GM18858 (cell line): ENCODE measurements around the gene DPYSL3.

ENCODE experiments used
- ATAC-seq: cut with Tn5 transposase; IDR thresholded peaks from one replicate; pipeline ENCODE4 v1.9.1; 2021; ENCODE audit not compliant: unreplicated experiment

Gene DPYSL3

GRCh38 chr5:147474140-147474539 lies 35.7 kb downstream of the DPYSL3 start:
- no peak for ATAC-seq

- ATAC-seq, result no peak
Measured at GRCh38 chr5:147472664-147473475, 37.0 kb downstream of the DPYSL3 start.

GRCh38 chr5:147467973-147468508 lies 41.8 kb downstream of the DPYSL3 start:
- ATAC-seq, result no peak

- ATAC-seq, result no peak
Measured at GRCh38 chr5:147466360-147466980, 43.4 kb downstream of the DPYSL3 start.

GRCh38 chr5:147465747-147466146 lies 44.1 kb downstream of the DPYSL3 start:
- no peak for ATAC-seq

GRCh38 chr5:147464211-147464610 lies 45.7 kb downstream of the DPYSL3 start:
- ATAC-seq, result no peak

GRCh38 chr5:147461915-147462314 lies 48.0 kb downstream of the DPYSL3 start:
- ATAC-seq, result no peak

- ATAC-seq, result no peak
Measured at GRCh38 chr5:147460380-147460779, 49.5 kb downstream of the DPYSL3 start.

- no peak for ATAC-seq
Measured at GRCh38 chr5:147458581-147458980, 51.3 kb downstream of the DPYSL3 start.

- ATAC-seq, result no peak
Measured at GRCh38 chr5:147455822-147456450, 53.9 kb downstream of the DPYSL3 start.

GRCh38 chr5:147454996-147455677 lies 54.7 kb downstream of the DPYSL3 start:
- ATAC-seq, result peak; percentile 41

GRCh38 chr5:147453875-147454814 lies 55.7 kb downstream of the DPYSL3 start:
- peak; percentile 67 for ATAC-seq

- no peak for ATAC-seq
Measured at GRCh38 chr5:147452165-147452811, 57.6 kb downstream of the DPYSL3 start.

- ATAC-seq, result no peak
Measured at GRCh38 chr5:147451193-147451592, 58.7 kb downstream of the DPYSL3 start.

- no peak for ATAC-seq
Measured at GRCh38 chr5:147450606-147451005, 59.3 kb downstream of the DPYSL3 start.

- ATAC-seq, result no peak
Measured at GRCh38 chr5:147448766-147449165, 61.1 kb downstream of the DPYSL3 start.

- no peak for ATAC-seq
Measured at GRCh38 chr5:147446523-147446922, 63.3 kb downstream of the DPYSL3 start.

GRCh38 chr5:147445917-147446316 lies 64.0 kb downstream of the DPYSL3 start:
- no peak for ATAC-seq

- no peak for ATAC-seq
Measured at GRCh38 chr5:147445090-147445489, 64.8 kb downstream of the DPYSL3 start.

- ATAC-seq, result no peak
Measured at GRCh38 chr5:147442224-147442623, 67.6 kb downstream of the DPYSL3 start.
